ENCODE measurements around the gene KRTAP10-11. TPM values are rescaled to one million over a fixed set of nuclear protein-coding genes. Genes with fewer than 3 reads are reported as not detected.

The KRTAP10-11 gene
- total RNA-seq, 4 donors from 2014 or later = not detected

DNA sequence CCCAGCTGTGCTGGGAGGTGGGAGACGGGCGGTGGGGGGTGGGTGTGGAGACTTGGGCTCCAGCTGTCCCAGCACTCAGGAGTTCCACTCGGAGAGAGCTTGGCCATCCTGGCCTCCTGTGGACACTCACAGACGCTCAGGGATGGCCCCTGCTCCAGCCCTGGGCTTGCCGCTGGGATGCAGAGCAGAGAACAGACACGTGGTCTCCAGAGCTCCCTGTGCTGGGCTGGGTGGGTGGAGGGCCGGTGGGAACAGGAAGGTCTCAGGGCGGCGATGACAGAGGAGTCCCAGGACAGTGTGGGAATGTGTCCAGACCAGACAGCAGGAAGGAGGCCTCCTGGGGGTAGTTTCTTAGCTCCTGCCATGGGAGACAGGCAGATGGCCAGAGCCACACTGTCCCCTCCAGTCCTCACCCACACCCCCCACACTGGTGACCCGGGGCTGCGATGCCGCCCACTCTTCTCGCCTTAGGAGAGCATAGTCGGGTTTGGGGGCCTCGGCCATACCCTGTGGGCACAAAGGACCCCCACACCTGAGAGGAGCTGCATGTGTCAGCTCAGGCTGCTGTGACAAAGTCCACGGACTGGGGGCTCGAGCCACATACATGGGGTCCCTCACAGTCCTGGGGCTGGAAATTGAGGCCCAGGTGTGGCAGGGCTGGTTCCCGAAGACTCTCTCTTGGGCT is 17.4 kb upstream of the KRTAP10-11 start:
- H3K4me1 ChIP-seq = no peaks in the 10 kb centered on the region
- no peak overlapping the region for H3K27ac ChIP-seq
- H3K36me3 ChIP-seq = no peaks in the 10 kb centered on the region
- TF ChIP-seq POLR2A (IDR thresholded peaks at IDR 0.05) (no peak), EP300 (IDR thresholded peaks at IDR 0.05) (no peak)
- TF ChIP-seq, protein P1, sequence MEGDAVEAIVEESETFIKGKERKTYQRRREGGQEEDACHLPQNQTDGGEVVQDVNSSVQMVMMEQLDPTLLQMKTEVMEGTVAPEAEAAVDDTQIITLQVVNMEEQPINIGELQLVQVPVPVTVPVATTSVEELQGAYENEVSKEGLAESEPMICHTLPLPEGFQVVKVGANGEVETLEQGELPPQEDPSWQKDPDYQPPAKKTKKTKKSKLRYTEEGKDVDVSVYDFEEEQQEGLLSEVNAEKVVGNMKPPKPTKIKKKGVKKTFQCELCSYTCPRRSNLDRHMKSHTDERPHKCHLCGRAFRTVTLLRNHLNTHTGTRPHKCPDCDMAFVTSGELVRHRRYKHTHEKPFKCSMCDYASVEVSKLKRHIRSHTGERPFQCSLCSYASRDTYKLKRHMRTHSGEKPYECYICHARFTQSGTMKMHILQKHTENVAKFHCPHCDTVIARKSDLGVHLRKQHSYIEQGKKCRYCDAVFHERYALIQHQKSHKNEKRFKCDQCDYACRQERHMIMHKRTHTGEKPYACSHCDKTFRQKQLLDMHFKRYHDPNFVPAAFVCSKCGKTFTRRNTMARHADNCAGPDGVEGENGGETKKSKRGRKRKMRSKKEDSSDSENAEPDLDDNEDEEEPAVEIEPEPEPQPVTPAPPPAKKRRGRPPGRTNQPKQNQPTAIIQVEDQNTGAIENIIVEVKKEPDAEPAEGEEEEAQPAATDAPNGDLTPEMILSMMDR (IDR thresholded peaks at IDR 0.05) = no peak
- no peak for DNase-seq (ENCODE audit: low spot score in 2 of 2)
- H3K4me3 ChIP-seq = no peak overlapping the region
- peaks cover 0 to 56% (median 9%) of the 10 kb centered on the region in 4 donors for H3K9me3 ChIP-seq
- peaks cover 0 to 15% of the 10 kb centered on the region in 2 donors for H3K27me3 ChIP-seq
- WGBS, 2 donors = 59 to 68% methylated on average over 14 to 18 of the region's 18 CpGs

DNA sequence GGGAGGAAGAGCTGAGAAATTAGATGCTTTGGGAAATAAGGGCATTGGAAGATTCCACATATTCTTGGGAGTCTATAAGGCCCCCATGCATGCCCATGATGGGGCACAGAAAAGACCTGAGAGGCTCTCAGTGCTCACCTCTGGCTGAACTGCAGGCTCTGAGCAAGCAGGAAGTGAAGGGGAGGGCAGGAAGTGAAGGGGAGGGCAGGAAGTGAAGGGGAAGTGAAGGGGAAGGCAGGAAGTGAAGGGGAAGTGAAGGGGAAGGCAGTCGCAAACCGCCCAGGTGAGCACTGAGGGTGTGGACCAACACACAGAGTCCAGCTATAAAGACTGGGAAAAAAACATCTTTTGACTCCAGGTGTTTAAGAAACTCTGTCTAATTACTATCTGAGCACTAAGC is 15.8 kb upstream of the KRTAP10-11 start:
- TF ChIP-seq, protein P1 (IDR thresholded peaks at IDR 0.05) = no peak
- no peak for TF ChIP-seq EP300 (IDR thresholded peaks at IDR 0.05)
- no peak for TF ChIP-seq POLR2A (IDR thresholded peaks at IDR 0.05)
- peaks cover 0 to 15% of the 10 kb centered on the region in 2 donors for H3K27me3 ChIP-seq
- no peak overlapping the region for H3K27ac ChIP-seq
- WGBS, 2 donors = 81 to 89% methylated on average over 2 of the region's 2 CpGs
- H3K4me1 ChIP-seq = no peaks in the 10 kb centered on the region
- peaks cover 0 to 40% (median 5%) of the 10 kb centered on the region in 4 donors for H3K9me3 ChIP-seq
- H3K36me3 ChIP-seq = no peaks in the 10 kb centered on the region
- no peak overlapping the region for H3K4me3 ChIP-seq
- no peak for DNase-seq (ENCODE audit: low spot score in 2 of 2)

DNA sequence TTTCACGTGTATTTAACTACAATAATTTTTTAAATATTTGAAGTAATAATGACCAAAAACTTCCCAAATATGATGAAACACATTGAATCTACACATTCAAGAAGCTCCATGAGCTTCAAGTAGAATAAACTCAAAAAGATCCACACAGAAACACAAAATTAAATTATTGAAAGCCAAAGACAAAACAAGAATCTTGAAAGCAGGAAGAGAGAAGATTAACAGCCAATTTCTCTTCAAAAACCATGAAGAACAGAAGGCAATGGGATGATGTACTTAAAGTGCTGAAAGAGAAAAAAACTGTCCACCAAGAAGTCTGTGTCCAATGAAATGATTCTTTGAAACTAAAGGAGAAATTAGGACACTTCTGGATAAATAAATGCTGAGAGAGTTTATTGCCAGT is 14.1 kb upstream of the KRTAP10-11 start:
- no peak for DNase-seq (ENCODE audit: low spot score in 2 of 2)
- Histone ChIP-seq H3K4me1 (no peaks in the 10 kb centered on the region), H3K9me3 (peaks cover 0 to 38% (median 5%) of the 10 kb centered on the region in 4 donors), H3K27ac (no peak overlapping the region), H3K36me3 (no peaks in the 10 kb centered on the region), H3K4me3 (no peak overlapping the region), H3K27me3 (peaks cover 0 to 15% of the 10 kb centered on the region in 2 donors)
- WGBS, 2 donors = 91 to 98% methylated on average over 1 of the region's 1 CpG
- TF ChIP-seq EP300 (IDR thresholded peaks at IDR 0.05) = no peak
- no peak for TF ChIP-seq POLR2A (IDR thresholded peaks at IDR 0.05)
- TF ChIP-seq, protein P1 (IDR thresholded peaks at IDR 0.05) = no peak

DNA sequence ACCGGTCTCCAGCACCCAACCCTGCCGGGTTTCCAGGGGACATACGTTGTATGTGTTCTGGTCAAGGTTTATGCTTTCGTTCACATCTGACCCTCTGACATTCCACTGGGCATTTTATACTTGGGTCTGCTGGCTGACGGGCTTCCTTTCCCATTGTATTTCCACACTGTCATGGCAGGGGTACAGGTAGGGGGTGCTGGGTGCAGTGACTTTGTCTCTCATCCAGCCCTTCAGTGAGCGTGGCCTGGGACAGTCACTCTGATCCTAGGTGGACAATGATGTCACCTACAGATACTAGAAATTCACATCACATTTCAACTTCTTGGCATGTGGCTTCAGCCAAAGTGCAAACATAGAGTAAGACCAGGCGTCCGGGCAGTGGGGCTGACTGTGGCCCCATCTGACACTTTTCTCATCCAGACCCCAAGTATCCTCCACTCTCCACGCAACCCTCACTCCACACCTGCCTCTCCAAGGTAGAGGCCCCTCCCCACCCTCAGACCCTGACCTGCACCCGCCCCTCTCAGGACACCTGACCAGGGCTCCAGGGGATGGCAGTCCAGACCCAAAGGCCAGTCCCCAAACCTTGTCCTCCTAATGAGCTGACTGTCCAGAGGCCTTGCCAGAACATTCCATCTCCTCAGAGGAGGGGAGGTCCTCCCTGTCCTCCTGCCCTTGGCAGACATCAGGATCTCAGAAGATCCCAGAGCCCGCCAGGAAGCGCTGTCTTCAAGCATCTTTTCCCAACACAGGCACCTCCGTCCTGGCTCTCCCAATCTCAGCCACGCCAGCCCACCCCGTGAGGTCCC is 9.8 kb upstream of the KRTAP10-11 start:
- Histone ChIP-seq H3K27ac (no peak overlapping the region), H3K4me1 (no peaks in the 10 kb centered on the region), H3K27me3 (no peaks in the 10 kb centered on the region), H3K9me3 (peaks cover 0 to 27% (median 4%) of the 10 kb centered on the region in 4 donors), H3K4me3 (no peak overlapping the region), H3K36me3 (no peaks in the 10 kb centered on the region)
- TF ChIP-seq POLR2A (IDR thresholded peaks at IDR 0.05) = no peak
- TF ChIP-seq, protein P1 (IDR thresholded peaks at IDR 0.05) = no peak
- no peak for TF ChIP-seq EP300 (IDR thresholded peaks at IDR 0.05)
- DNase-seq (ENCODE audit: low spot score in 2 of 2) = no peak
- WGBS, 2 donors = 77 to 81% methylated on average over 12 to 13 of the region's 15 CpGs

Data from tibial nerve (tissue), 4 donors.